ENCODE results near the gene USH2A. TPM values are rescaled to one million over a fixed set of nuclear protein-coding genes. Genes with fewer than 3 reads are reported as not detected.

Gene USH2A
- polyA plus RNA-seq, 1 of the 3 experiments (the other 2 are of a cell fraction): under 0.01 TPM

- TF ChIP-seq EP300 (IDR thresholded peaks at IDR 0.05; ENCODE audit: borderline replicate concordance in 1 of 2, low read depth in 1 of 2, low read length in 1 of 2) (no peak), GATA2 (CRISPR knock-in tag; IDR thresholded peaks at IDR 0.05) (no peak), TCF12 (IDR thresholded peaks at IDR 0.05) (no peak), MEF2A (IDR thresholded peaks at IDR 0.05; ENCODE audit: borderline replicate concordance, low read depth) (no peak), REST (IDR thresholded peaks at IDR 0.05; ENCODE audit: low read depth, low read length) (no peak), CHD2 (IDR thresholded peaks at IDR 0.05; ENCODE audit: low read length, partially characterized antibody) (no peak), NRF1 (IDR thresholded peaks at IDR 0.05; ENCODE audit: low read depth, low read length) (no peak), FOXM1 (IDR thresholded peaks at IDR 0.05; ENCODE audit: low read depth) (no peak), NFIC (IDR thresholded peaks at IDR 0.05; ENCODE audit: borderline replicate concordance) (no peak), JUND (IDR thresholded peaks at IDR 0.05) (no peak), TAF1 (IDR thresholded peaks at IDR 0.05; ENCODE audit: borderline replicate concordance, low read depth, low read length) (no peak), RFX5 (IDR thresholded peaks at IDR 0.05; ENCODE audit: low read length) (no peak), FOXJ3 (CRISPR knock-in tag; IDR thresholded peaks at IDR 0.05) (no peak), RXRA (IDR thresholded peaks at IDR 0.05; ENCODE audit: borderline replicate concordance, low read depth) (no peak), IRF3 (IDR thresholded peaks at IDR 0.05; ENCODE audit: low read depth, low read length) (no peak), CTCF (IDR thresholded peaks at IDR 0.05) (no peak), USF2 (IDR thresholded peaks at IDR 0.05; ENCODE audit: borderline replicate concordance, low read depth, low read length) (no peak)
- no peaks in the 10 kb centered on the region for H4K20me1 ChIP-seq (ENCODE audit: insufficient read depth)
- H2AFZ ChIP-seq (ENCODE audit: low read depth): no peak overlapping the region
- H3K4me3 ChIP-seq (ENCODE audit: low read depth in 2 of 2, low read length in 1 of 2): no peak overlapping the region
- H3K4me1 ChIP-seq (ENCODE audit: control insufficient read depth in 1 of 2, insufficient read depth in 2 of 2, low read depth in 1 of 2, low read length in 1 of 2): no peaks in the 10 kb centered on the region
- no peaks in the 10 kb centered on the region for H3K36me3 ChIP-seq (replicated peaks in 1 of 2; ENCODE audit: control insufficient read depth in 1 of 2, insufficient read depth in 2 of 2, low read length in 1 of 2)
- no peaks in the 10 kb centered on the region for H3F3A ChIP-seq (replicated peaks; ENCODE audit: insufficient read depth)
- H3K4me2 ChIP-seq: no peak overlapping the region
- CTCF ChIA-PET: no interaction called here
- POLR2A ChIA-PET: no interaction called here
- no peaks in the 10 kb centered on the region for H3K27me3 ChIP-seq (ENCODE audit: insufficient read depth)
- 63% methylated on average over 4 of the region's 4 CpGs for WGBS (ENCODE audit: low lambda C conversion rate)
- H3K27ac ChIP-seq (ENCODE audit: low read depth in 2 of 2, low read length in 1 of 2): no peak overlapping the region
- H3K9me3 ChIP-seq: no peaks in the 10 kb centered on the region
- no peak overlapping the region for H3K9ac ChIP-seq
- H3K9me2 ChIP-seq: no peaks in the 10 kb centered on the region
- DNase-seq: no peak
- H3K79me2 ChIP-seq (ENCODE audit: insufficient read depth): no peaks in the 10 kb centered on the region
Observed at GRCh38 chr1:215677112-215677511, 746.1 kb downstream of the USH2A start.
